ENCODE results near the gene PPFIBP1. TPM values are rescaled to one million over a fixed set of nuclear protein-coding genes. Genes with fewer than 3 reads are reported as not detected.

Gene PPFIBP1
- total RNA-seq, 1 donor from 2014 or later, result 81.5 TPM

- H3K4me3 ChIP-seq (ENCODE audit: low read depth, low read length), result no peak overlapping the region
- DNase-seq (ENCODE audit: low read depth), result no peak
- peak; percentile 34 for TF ChIP-seq CTCF (conservative IDR thresholded peaks at IDR 0.05; ENCODE audit: low read depth, low read length)
These were observed 181.3 kb downstream of the PPFIBP1 start for GRCh38 chr12:27705263-27705662.

GRCh38 chr12:27707216-27707615, 183.2 kb downstream of the PPFIBP1 start:
- DNase-seq (ENCODE audit: low read depth), result no peak
- no peak for TF ChIP-seq CTCF (conservative IDR thresholded peaks at IDR 0.05; ENCODE audit: low read depth, low read length)
- no peak overlapping the region for H3K4me3 ChIP-seq (ENCODE audit: low read depth, low read length)

GRCh38 chr12:27709212-27709931, 185.4 kb downstream of the PPFIBP1 start:
- DNase-seq (ENCODE audit: low read depth), result no peak
- peak overlapping the region; percentile 93 for H3K4me3 ChIP-seq (ENCODE audit: low read depth, low read length)
- TF ChIP-seq CTCF (conservative IDR thresholded peaks at IDR 0.05; ENCODE audit: low read depth, low read length), result no peak

GRCh38 chr12:27709932-27710591, 186.1 kb downstream of the PPFIBP1 start:
- H3K4me3 ChIP-seq (ENCODE audit: low read depth, low read length), result peak overlapping the region; percentile 93
- peak; percentile 27 for DNase-seq (ENCODE audit: low read depth)
- TF ChIP-seq CTCF (conservative IDR thresholded peaks at IDR 0.05; ENCODE audit: low read depth, low read length), result no peak

GRCh38 chr12:27710592-27711316, 186.7 kb downstream of the PPFIBP1 start, which contains the start of gene MRPS35:
Gene MRPS35, plus strand, starts transcription at chr12:27710832. Its CDS starts 12 bp downstream, at chr12:27710844.
- no peak for TF ChIP-seq CTCF (conservative IDR thresholded peaks at IDR 0.05; ENCODE audit: low read depth, low read length)
- DNase-seq (ENCODE audit: low read depth), result peak; percentile 37

GRCh38 chr12:27711317-27711682, 187.3 kb downstream of the PPFIBP1 start:
- no peak for DNase-seq (ENCODE audit: low read depth)
- TF ChIP-seq CTCF (conservative IDR thresholded peaks at IDR 0.05; ENCODE audit: low read depth, low read length), result no peak
- peak overlapping the region; percentile 93 for H3K4me3 ChIP-seq (ENCODE audit: low read depth, low read length)

More at GRCh38 chr12:27710592-27711316, 186.7 kb downstream of the PPFIBP1 start, which contains the start of gene MRPS35:
- H3K4me3 ChIP-seq (ENCODE audit: low read depth, low read length), result peak within 1 kb of the TSS; percentile 93
